ENCODE results near the gene ZCWPW2. TPM values are rescaled to one million over a fixed set of nuclear protein-coding genes. Genes with fewer than 3 reads are reported as not detected.

Gene ZCWPW2
- total and polyA plus RNA-seq, 2 experiments from 2014 or later: 2.1 to 3.5 TPM

DNA sequence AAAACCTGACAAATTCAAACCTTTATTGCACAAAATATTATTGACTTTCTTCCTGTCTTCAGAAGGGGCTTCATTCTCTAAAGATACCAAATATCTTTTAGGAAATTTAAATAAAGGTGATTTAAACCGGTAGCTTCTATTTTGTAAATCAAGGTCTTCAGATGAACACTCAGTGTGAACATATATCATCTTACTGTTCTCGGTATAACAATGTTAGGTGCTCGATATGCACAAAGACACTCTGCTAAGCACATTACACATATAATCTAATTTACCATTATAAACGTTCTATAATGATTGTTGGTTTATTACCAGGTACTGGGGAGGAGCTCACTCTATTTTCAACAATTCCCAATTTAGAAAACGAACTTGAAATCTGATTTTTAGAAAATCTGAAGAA, 225.5 kb downstream of the ZCWPW2 start:
- H3K4me3 ChIP-seq: no peak overlapping the region
- no peaks in the 10 kb centered on the region for H3K79me2 ChIP-seq (ENCODE audit: insufficient read depth)
- H3K9ac ChIP-seq: no peak overlapping the region
- H3K4me2 ChIP-seq (ENCODE audit: unreplicated experiment): no peak overlapping the region
- no peak overlapping the region for H3K27ac ChIP-seq
- TF ChIP-seq EZH2 (IDR thresholded peaks at IDR 0.05; ENCODE audit: insufficient read depth, poor library complexity, severe bottlenecking) (no peak), EZH2phosphoT487 (IDR thresholded peaks at IDR 0.05; ENCODE audit: insufficient read depth, low read depth) (no peak)
- no peaks in the 10 kb centered on the region for H3K36me3 ChIP-seq (ENCODE audit: low read depth)
- WGBS, 2 experiments (ENCODE audit: low coverage in 1 of 2, low lambda C conversion rate in 2 of 2, missing lambda C conversion rate in 2 of 2): 75 to 79% methylated on average over 5 of the region's 5 CpGs
- H3F3A ChIP-seq (ENCODE audit: insufficient read depth): no peaks in the 10 kb centered on the region
- no peaks in the 10 kb centered on the region for H3K9me3 ChIP-seq (ENCODE audit: low read depth)
- H3K27me3 ChIP-seq (replicated peaks; ENCODE audit: insufficient read depth): peaks cover 55% of the 10 kb centered on the region
- no peak overlapping the region for H2AFZ ChIP-seq
- H3K9me2 ChIP-seq (ENCODE audit: insufficient read depth): no peaks in the 10 kb centered on the region
- in situ Hi-C loops (cut with MboI): no loop called here
- no peak for DNase-seq
- no peaks in the 10 kb centered on the region for H3K4me1 ChIP-seq (ENCODE audit: insufficient read depth)
- no peaks in the 10 kb centered on the region for H4K20me1 ChIP-seq (ENCODE audit: insufficient read depth)

DNA sequence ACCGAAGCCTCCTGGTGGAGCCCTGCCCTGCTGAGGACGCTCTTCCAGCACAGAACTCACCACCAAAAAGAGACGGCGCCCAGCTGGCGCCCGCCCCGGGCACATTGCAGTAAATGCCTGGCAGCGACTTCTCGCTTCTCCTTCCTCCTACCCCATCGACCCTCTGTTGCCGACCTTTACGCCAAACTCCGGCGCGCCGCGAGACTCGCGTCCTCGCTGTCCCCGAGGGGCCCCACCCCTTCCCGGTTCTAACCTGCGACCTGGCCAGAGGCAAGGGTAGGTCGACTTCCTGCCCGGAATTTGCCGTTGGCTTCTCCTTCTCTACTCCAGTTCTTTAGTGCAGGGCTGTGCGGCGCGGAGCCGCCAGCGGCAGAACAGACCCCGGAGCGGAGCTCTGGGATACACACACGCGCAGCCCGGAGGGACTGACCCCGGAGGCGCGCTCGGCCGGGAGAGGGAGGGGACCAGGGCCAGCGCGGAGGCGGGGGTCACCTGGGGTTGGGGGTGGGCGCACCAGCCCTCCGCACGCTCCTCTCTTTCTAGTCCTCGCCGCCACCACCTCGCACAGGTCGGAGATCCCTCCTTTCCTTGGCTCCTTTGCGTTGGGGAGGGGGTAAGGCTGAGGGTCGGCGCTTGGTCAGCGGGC, 226.7 kb downstream of the ZCWPW2 start:
- H3K9me2 ChIP-seq (ENCODE audit: insufficient read depth): no peaks in the 10 kb centered on the region
- H3F3A ChIP-seq (ENCODE audit: insufficient read depth): no peaks in the 10 kb centered on the region
- peak overlapping the region; percentile 75 for H2AFZ ChIP-seq

More for the DNA sequence above, 226.7 kb downstream of the ZCWPW2 start:
- Histone ChIP-seq H3K27me3 (replicated peaks; ENCODE audit: insufficient read depth) (peaks cover 59% of the 10 kb centered on the region), H3K4me1 (ENCODE audit: insufficient read depth) (no peaks in the 10 kb centered on the region), H3K36me3 (ENCODE audit: low read depth) (no peaks in the 10 kb centered on the region), H3K4me3 (peak overlapping the region; percentile 69), H4K20me1 (ENCODE audit: insufficient read depth) (no peaks in the 10 kb centered on the region), H3K27ac (no peak overlapping the region), H3K4me2 (ENCODE audit: unreplicated experiment) (peak overlapping the region; percentile 86), H3K9me3 (ENCODE audit: low read depth) (no peaks in the 10 kb centered on the region), H3K79me2 (ENCODE audit: insufficient read depth) (no peaks in the 10 kb centered on the region), H3K9ac (peak overlapping the region; percentile 35; the same call in 1 of the 2 replicates)
- WGBS, 2 experiments (ENCODE audit: low coverage in 1 of 2, low lambda C conversion rate in 2 of 2, missing lambda C conversion rate in 2 of 2): 3% methylated on average over 29 to 45 of the region's 55 CpGs
- DNase-seq: peak; percentile 35
- no peak for TF ChIP-seq EZH2 (IDR thresholded peaks at IDR 0.05; ENCODE audit: insufficient read depth, poor library complexity, severe bottlenecking)
- TF ChIP-seq EZH2phosphoT487 (IDR thresholded peaks at IDR 0.05; ENCODE audit: insufficient read depth, low read depth): no peak
- in situ Hi-C loops (cut with MboI): no loop called here

Other genes with a start within 250 kb of the ZCWPW2 start
- 0.97 and 2.5 TPM in 2 replicates for gene CMC1, start 107.1 kb upstream of the ZCWPW2 start, total RNA-seq (2014; rRNA removed; shearing (Covaris generic))
- 65.0 and 70.2 TPM in 2 replicates for gene CMC1, start 107.1 kb upstream of the ZCWPW2 start, polyA plus RNA-seq (2016; fragmentation: Nextera tagmentation; extraction: Ambion mirVana)
- 33.5 and 42.9 TPM in 2 replicates for gene AZI2, start 103 bp downstream of the ZCWPW2 start, total RNA-seq (2014; rRNA removed; shearing (Covaris generic))
- 88.4 and 95.4 TPM in 2 replicates for gene AZI2, start 103 bp downstream of the ZCWPW2 start, polyA plus RNA-seq (2016; fragmentation: Nextera tagmentation; extraction: Ambion mirVana)